ENCODE measurements around the gene HILPDA.
"Not testable (repeated sequence)": the region's sequence is repeated elsewhere in the genome, so short reads cannot be mapped to it uniquely, and the experiment has no call there.

HILPDA gene

DNA sequence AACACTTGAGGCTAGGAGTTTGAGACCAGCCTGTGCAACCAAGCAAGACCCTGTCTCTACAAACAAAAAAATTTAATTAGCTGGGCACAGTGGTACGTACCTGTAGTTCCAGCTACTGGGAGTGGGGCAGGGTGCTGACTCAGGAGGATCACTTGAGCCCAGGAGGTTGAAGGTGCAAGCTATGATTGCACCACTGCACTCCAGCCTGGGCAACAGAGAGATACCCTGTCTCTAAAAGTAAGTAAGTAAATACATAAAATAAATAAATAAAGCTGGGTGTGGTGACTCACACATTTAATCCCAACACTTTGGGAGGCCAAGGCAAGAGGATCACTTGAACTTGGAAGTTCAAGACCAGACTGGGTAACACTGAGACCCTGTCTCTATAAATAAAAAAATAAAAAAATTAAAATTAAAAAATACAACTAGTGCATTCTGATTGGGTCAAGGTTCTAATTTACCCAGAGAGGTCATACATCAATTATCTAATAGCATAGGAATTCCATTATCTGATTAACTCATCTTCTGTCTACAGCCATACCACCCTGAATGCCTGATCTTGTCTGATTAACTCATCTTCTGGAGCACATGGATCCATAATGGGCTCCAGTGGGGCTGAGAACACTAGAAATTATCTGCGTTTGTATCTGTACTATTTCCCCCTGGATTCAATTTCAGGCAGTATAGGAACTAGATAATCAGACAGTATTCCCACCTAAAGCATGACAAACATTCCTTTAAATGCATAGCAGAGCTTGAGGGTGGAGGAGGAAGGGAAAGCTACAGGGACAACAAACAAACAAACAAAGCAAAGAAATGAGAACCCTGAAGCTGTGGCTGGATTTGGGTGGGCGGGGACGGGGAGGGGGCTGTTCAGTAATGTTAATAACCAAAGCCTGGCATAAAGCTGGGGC lies 21.0 kb upstream of the HILPDA start:
- DNase-seq, result no peak

DNA sequence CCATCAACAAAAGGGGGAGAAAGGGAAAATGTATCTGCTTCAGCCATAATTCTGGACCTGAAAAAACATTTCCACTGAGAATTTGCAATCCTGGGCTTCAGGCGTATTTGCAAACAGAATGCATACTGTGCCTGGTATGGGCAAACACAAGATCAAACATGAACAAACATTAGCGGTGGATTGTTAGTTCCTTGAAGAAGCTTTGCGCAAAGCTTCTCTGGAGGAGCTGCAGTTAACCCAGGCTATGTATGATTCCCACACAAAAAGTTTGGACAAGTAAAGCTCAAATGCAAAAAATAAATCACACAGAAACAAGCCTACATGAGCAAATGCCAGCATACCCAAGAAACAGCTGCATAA lies 20.4 kb upstream of the HILPDA start:
- no peak for DNase-seq

DNA sequence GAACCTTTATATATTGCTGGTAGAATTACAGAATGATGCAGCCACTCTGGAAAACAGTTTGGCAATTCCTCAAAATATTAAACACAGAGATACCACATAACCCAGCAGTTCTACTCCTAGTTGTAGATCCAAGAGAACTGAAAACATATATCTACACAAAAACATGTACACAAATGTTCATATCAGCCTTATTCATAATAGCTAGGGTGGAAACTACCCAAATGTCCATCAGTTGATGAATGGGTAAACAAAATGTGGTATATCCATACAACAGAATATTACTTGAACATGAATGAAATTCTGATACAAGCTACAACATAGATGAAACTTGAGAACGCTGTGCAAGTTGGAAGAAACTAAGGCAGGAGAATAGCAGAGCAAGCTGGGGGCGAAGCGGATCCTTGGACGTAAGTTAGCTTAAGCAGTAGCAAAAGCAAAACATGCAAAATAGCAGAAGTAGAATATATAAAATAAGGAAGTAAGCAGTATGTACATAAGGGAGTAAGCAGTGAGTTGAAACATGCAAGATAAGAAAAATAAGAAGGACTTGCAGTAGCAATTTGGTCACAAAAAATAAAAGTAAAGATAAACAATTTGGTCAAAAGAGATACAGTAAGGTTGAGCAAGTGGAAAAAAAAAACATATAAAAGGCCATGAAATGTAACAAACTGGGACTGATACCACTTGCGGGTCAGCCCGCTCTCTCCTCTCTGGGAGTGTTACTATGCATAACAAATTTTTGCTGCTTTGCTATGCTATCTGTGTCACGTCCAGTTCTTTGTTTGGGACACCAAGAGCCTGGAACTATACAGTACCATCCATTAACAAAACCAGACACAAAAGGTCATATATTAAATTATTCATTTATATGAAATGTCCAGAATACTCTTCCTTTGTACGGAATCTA lies 18.0 kb upstream of the HILPDA start:
- no peak for DNase-seq

DNA sequence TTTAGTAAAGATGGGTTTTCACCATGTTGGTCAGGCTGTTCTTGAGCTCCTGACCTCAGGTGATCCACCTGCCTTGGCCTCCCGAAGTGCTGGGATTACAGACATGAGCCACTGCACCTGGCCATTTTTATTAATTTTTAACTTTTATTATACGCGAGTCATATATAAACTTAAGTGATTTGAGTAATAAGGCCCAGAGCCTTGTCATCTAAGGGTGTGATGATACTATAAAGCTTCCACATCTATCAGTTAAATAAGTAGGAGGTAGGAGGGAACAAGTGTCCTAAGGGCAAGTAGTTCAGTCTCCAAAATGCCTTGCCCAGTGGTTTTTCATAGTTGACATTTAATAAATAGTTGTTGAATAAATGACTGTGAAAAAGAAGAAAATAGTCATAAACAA lies 13.3 kb upstream of the HILPDA start:
- DNase-seq, result no peak

DNA sequence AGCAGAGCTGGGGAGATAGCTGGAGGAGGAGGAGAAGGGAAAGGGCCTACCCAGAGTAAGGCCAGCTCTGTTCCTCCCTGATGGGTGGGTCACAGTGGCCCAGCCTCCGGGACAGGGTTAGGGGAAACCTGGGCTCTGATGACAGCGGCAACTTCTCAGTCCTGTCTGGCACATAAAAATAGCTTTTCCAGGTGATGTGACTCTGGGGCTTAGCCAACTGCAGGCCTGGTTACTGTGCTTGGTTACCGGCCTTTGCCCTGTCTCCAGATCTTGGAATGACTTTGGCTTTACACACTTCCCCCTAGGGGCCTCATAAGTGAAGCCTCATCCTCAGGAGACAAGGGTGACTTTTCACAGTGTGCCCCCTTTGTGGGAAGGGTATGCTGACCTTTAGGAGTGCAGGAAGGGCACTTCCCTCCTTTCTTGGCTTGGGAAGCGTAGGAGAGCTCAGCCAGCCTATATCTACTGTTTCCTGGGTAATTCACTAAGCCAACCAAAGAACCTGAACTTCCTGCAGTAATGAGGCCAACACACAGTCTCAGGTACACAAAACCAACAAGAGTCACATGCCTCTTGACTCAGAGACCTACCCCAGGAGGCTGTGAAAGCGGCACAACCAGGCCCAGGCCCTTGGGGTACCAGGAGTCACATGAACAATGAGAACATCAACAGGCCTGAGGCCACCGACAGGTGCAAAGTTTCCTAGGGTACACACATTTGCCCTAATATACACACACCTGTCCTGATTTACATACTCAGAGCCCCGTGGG lies 11.7 kb upstream of the HILPDA start:
- no peak for DNase-seq

DNA sequence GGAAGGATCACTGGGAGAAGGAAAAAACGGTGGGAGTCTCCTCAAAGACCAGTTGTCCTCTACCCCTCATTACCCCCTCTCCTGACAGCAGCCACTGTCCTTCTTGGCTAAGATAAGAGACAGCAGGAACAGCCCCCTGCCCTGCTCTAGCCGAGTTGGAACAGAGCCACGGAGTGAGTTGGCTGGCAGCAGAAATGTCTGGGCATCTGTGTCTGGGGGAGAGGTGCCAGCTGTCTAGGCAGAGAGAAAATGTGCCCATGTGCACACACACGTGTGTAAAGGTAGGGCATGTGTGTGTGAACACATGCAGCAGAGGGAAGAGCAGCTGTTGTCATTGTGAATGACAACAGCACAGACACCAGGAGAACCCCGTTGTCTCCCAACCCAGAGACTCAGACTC lies 9.4 kb upstream of the HILPDA start:
- DNase-seq, result no peak

DNA sequence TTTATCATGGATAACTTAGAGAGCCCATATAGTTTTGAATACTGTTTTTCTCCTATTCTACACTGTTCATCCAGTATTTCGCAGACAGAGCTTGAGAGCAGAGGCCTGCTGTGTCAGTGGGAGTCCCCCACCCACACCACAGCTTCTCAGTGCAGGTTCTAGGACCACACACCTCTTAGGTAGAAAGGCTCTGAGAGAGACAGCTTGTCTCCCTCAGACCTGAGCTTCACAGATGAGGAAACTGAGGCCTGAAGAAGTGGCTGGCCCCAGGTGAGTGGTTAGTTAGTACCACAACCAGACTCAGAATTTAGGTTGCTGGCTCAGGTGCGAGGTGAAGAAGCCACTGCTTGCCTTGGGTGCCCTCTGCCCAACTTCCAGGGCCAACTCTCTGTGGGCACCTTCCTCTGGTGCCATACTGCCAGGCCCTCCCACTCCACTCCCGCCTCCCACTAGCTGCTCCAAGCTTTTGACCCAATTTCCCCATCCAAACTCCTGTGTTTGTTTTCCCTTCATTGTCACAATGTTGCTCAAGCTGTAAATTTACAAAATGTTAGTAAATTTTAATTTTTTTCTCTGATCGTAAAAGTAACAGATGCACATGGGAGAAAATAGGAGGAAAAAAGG lies 7.6 kb upstream of the HILPDA start:
- no peak for DNase-seq

DNA sequence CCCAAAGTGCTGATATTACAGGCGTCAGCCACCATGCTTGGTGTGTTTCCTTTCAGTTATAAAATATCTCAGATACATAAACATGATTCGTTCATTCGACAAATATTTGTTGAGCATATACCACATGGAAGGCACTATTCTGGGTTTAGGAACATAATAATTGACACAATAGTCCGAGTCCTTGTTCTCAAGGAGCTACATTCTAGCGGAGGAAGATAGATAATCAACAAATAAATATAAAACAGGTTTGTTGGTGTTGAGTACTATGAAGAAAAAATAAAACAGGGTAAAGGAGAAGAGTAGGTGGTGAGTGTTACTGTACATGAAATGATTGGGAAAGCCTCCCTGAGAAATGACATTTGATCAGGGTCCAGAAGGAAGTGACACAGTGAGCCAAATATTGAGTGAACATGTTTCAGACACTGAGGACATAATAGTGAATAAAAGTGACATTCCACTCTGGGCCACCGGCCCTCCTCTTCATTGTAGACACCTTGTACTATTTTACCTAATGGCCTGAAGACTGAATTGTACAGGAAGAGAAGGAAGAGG lies 6.9 kb upstream of the HILPDA start:
- no peak for DNase-seq

DNA sequence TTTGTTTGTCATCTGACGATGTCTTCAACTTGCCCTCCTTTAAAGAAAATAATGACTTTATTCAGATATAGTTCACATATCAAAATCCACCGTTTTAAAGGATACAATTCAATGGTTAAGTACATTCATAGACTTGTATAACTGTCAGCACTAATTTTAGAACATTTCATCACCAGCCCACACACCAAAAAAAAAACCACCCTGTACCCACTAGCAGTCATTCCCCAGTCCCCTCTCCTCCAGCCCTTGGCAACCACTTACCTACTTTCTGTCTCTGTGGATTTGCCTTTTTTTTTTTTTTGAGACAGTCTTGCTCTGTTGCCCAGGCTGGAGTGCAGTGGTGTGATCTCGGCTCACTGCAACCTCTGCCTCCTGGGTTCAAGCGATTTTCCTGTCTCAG lies 5.3 kb upstream of the HILPDA start:
- DNase-seq, result no peak

DNA sequence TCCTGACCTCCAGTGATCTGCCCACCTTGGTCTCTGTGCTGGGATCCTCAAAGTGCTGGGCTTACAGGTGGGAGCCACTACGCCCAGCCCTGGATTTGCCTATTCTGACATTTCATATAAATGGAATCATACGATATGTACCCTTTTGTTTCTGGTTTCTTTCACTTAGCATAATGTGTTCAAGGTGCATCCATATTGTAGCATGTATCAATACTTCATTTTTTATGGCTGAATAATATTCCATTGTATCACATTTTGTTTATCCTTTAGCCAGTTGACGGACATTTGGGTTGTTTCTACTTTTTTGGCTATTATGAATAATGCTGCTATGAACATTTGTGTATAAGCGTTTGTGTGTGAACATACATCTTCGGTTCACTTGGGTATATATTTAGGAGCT lies 4.8 kb upstream of the HILPDA start:
- no peak for DNase-seq

DNA sequence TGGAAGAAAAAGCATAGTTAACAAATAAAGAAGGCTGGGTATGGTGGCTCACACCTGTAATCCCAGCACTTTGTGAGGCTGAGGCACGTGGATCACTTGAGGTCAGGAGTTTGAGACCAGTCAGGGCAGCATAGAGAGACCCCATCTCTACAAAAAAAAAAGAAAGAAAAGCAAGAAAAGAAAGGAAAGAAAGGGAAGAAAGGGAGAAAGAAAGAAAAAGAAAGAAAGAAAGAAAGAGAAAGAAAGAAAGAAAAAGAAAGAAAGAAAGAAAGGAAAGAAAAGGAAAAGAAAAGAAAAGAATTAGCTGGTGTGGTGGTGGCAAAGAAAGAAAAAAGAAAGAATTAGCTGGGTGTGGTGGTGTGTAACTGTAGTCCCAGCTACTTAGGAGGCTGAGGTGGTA lies 3.1 kb upstream of the HILPDA start:
- no peak for DNase-seq

DNA sequence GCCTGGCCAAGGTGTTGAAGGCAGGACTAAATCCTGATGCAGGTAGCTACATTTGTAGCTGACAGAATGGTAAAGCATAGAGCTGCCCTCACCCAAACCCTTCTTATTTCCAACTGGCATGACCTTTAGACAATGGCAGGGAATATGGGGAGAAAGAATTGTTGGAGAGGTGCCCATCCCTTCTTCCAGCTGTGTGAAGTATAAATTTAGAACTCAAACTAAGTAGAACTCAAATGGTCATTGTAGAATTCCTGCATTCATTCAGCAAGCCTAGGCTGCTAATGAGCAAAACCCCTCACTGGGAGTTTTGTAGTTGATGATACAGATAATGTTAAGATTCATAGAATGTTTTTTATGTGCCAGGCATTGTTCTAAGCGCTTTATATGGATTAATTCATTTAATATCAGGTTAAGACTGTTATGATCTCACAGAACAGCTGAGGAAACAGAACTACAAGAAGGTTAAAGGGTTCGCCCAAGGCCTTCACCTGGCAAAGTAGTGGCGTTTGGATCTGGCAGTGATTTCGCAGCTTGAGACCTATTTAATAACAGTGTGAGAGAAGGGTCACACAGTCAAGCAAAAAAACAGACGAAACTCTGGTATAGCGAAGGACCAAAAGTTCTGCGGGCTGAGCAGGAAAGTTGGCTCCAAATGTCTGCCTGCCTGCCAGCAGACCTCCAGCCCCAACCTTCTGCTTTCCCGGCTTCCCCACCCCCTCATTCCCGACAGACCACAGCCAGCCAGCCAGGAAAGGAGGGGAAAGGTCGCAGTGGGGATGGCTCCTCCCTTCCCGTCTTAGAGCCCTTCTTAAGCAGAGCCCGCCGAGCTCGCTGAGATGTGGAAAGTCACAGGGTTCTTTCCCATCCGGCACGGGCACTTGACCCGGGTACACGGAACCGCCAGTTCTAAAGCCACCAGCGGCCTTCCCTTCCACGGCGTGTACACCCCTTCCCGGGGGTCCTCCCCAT lies 1.6 kb upstream of the HILPDA start:
- DNase-seq, result no peak

DNA sequence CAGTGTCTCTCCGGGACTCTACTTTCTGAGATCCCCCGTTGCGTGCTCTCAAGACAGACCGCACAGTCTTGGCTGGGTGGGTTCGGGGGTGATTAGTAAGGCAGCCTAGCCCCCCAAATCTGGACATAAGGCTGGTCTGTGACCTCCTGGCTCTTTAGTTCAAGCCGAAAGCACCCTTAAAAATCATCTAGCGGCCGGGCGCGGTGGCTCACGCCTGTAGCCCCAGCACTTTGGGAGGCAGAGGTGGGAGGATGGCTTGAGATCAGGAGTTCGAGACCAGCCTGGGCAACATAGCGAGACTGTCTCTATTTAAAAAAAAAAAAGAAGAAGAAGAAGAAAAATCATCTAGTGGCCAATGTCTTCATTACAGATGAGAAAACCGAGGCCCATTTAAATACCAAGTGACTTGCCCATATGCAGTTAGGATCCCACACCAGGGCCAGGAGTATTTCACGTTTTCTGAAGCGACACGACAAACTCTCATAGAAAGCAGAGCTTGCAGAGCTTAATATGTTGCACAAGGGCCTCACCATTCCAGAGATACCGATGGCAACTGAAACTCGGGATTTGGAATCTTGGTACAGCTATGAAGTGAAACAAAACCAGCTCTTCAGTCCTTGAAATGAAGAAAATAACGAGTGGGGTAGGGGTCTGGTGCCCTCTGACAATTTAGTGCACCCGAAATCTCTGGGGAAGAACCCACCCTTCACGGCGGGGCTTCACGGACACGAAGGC lies 703 bp upstream of the HILPDA start:
- DNase-seq, result no peak

DNA sequence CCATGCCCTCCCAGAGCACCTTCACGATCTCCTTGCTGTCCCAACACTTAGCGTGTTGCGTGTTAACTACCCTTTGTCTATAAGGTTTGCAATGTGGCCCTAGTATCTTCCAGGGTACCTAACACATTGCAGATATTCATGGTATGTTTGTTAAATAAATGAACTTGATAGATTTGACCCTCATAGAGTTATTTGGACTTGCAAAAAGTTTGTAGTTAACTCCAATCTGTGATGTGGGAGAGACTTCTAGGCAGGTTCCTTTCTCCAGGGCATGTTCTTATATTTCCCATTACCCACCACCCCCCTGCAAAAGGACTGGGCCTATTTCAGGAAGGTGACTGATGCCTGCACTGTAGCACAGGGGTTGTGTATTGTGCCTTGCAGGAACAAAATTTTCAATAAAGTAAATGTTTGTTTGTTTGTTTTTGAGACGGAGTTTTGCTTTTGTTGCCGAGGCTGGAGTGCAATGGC lies 612 bp downstream of the HILPDA start:
- DNase-seq, result no peak

DNA sequence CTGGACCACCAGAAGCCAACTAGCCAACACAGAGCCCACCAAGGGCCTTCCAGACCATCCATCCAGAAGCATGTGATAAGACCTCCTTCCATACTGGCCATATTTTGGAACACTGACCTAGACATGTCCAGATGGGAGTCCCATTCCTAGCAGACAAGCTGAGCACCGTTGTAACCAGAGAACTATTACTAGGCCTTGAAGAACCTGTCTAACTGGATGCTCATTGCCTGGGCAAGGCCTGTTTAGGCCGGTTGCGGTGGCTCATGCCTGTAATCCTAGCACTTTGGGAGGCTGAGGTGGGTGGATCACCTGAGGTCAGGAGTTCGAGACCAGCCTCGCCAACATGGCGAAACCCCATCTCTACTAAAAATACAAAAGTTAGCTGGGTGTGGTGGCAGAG lies 1.7 kb downstream of the HILPDA start:
- not testable (repeated sequence) for DNase-seq

DNA sequence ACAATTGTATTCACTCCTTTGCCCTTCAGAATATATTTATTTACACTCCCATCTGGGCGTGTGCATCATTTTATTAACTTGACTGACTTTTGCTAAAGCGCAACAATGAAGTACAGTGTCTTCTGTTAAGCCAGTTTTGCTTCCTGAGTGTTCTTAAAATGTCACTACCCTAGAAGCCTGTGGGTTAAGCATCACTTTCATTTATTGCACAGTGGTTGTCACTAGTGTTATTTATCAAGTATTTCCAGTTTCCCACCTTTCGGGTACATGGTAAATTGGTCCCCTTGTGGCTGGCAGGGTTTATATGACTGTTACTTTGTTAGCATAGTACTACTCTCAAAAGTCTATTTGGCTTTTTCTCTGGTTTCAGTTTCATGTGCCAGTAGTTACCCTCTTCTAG lies 3.3 kb downstream of the HILPDA start:
- no peak for DNase-seq

DNA sequence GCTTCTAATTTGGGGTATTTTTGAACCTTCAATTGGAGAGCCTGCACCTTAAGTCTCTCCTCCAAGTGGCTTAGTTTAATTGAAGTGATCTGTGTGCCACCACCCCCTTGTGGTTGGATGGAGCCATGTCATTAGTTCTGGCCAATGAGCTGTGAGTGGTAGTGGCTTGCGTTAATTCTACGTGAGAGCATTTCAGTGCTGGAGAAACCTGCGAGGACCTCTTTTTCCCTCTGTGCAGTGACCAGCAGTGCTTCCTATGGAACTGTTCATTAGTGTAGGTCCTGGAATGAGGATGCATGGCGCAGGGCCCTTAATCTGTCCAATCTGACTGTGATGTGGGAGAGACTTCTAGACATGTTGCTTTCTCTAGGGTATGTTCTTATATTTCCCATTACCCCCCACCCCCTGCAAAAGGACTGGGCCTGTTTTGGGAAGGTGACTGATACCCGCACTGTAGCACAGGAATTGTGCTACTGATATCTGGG lies 3.8 kb downstream of the HILPDA start:
- DNase-seq, result no peak

DNA sequence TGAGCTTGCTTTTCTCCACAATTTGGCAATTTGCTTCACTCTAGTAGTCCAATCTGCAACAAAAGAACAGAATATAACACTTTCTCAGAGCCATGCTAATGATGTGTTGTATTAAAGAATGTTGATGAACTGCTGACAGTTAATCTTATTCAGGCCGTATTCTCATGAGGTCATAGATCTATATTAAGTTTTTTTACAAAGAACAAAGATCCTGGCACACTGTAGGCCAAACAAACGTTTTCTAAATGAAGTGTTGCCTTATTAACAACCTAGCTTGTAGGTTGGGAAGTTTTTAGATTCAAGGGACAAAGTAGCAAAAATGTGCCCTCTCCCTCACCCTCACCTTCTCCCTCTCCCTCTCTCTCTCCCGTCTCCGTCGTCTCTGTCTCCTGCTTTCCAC lies 6.8 kb downstream of the HILPDA start:
- DNase-seq, result no peak

DNA sequence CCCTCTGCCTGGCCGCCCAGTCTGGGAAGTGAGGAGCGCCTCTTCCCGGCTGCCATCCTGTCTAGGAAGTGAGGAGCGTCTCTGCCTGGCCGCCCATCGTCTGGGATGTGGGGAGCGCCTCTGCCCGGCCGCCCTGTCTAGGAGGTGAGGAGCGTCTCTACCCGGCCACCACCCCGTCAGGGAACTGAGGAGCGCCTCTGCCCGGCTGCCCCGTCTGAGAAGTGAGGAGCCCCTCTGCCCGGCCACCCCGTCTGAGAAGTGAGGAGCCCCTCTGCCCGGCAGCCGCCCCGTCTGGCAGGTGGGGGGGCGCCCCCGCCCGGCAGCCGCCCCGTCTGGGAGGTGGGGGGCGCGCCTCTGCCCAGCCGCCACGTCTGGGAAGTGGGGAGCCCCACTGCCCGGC lies 7.7 kb downstream of the HILPDA start:
- not testable (repeated sequence) for DNase-seq

DNA sequence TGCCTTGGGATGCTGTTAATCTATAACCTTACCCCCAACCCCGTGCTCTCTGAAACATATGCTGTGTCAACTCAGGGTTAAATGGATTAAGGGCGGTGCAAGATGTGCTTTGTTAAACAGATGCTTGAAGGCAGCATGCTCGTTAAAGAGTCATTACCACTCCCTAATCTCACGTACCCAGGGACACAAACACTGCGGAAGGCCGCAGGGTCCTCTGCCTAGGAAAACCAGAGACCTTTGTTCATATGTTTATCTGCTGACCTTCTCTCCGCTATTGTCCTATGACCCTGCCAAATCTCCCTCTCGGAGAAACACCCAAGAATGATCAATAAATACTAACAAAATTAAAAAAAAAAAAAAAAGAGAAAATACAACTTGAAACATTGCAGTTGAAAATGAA lies 8.3 kb downstream of the HILPDA start:
- DNase-seq, result not testable (repeated sequence)

All from amniotic stem cell (primary cell).